ENCODE results near the gene OCRL. TPM values are rescaled to one million over a fixed set of nuclear protein-coding genes. Genes with fewer than 3 reads are reported as not detected.
"Not testable (repeated sequence)": the region's sequence is repeated elsewhere in the genome, so short reads cannot be mapped to it uniquely, and the experiment has no call there.

OCRL gene
- total RNA-seq, 2 donors from 2014 or later, result 10.6 to 12.6 TPM

- Histone ChIP-seq H3K27me3 (no peaks in the 10 kb centered on the region), H3K27ac (no peak overlapping the region), H3K9me3 (no peaks in the 10 kb centered on the region), H3K4me1 (peaks cover 0 to 3% of the 10 kb centered on the region in 2 donors), H3K4me3 (no peak overlapping the region), H3K36me3 (peaks cover 13% of the 10 kb centered on the region)
- TF ChIP-seq CTCF (IDR thresholded peaks at IDR 0.05), result no peak
- no peak for DNase-seq (ENCODE audit: low spot score)
Measured at GRCh38 chrX:129568349-129568748, 28.3 kb downstream of the OCRL start.

- Histone ChIP-seq H3K36me3 (peaks cover 27% of the 10 kb centered on the region), H3K27me3 (no peaks in the 10 kb centered on the region), H3K27ac (no peak overlapping the region)
Measured at GRCh38 chrX:129572422-129572821, 32.4 kb downstream of the OCRL start.

GRCh38 chrX:129573652-129574051 lies 33.6 kb downstream of the OCRL start:
- not testable (repeated sequence) for DNase-seq (ENCODE audit: low spot score); H3K4me1 ChIP-seq; H3K27ac ChIP-seq; H3K27me3 ChIP-seq; H3K9me3 ChIP-seq; H3K4me3 ChIP-seq
- H3K36me3 ChIP-seq, result peaks cover 25% of the 10 kb centered on the region

More at GRCh38 chrX:129572422-129572821, 32.4 kb downstream of the OCRL start:
- no peaks in the 10 kb centered on the region for H3K9me3 ChIP-seq
- DNase-seq (ENCODE audit: low spot score), result no peak
- no peak for TF ChIP-seq CTCF (IDR thresholded peaks at IDR 0.05)
- H3K4me3 ChIP-seq, result no peak overlapping the region
- H3K4me1 ChIP-seq, result no peaks in the 10 kb centered on the region

- no peak for TF ChIP-seq CTCF (IDR thresholded peaks at IDR 0.05)
- H3K27ac ChIP-seq, result no peak overlapping the region
- no peak for DNase-seq (ENCODE audit: low spot score)
- H3K27me3 ChIP-seq, result no peaks in the 10 kb centered on the region
- peaks cover 25% of the 10 kb centered on the region for H3K36me3 ChIP-seq
- no peaks in the 10 kb centered on the region for H3K9me3 ChIP-seq
- no peaks in the 10 kb centered on the region for H3K4me1 ChIP-seq
- no peak overlapping the region for H3K4me3 ChIP-seq
Measured at GRCh38 chrX:129574214-129574613, 34.2 kb downstream of the OCRL start.

- Histone ChIP-seq H3K4me1 (no peaks in the 10 kb centered on the region), H3K4me3 (no peak overlapping the region), H3K9me3 (no peaks in the 10 kb centered on the region), H3K27me3 (no peaks in the 10 kb centered on the region), H3K36me3 (peaks cover 21% of the 10 kb centered on the region), H3K27ac (no peak overlapping the region)
- no peak for TF ChIP-seq CTCF (IDR thresholded peaks at IDR 0.05)
- no peak for DNase-seq (ENCODE audit: low spot score)
Measured at GRCh38 chrX:129576539-129576938, 36.5 kb downstream of the OCRL start.

GRCh38 chrX:129577473-129577872 lies 37.4 kb downstream of the OCRL start:
- TF ChIP-seq CTCF (IDR thresholded peaks at IDR 0.05), result no peak
- H3K4me1 ChIP-seq, result no peaks in the 10 kb centered on the region
- H3K9me3 ChIP-seq, result no peaks in the 10 kb centered on the region
- no peak overlapping the region for H3K4me3 ChIP-seq
- no peak overlapping the region for H3K27ac ChIP-seq
- H3K27me3 ChIP-seq, result no peaks in the 10 kb centered on the region
- no peak for DNase-seq (ENCODE audit: low spot score)
- H3K36me3 ChIP-seq, result peaks cover 21% of the 10 kb centered on the region

Data from right atrium auricular region (tissue), 2 donors.